ENCODE results near the gene KTN1.

KTN1 gene

GRCh38 chr14:55553791-55554190, 26.2 kb upstream of the KTN1 start:
- Histone ChIP-seq H3K4me2 (ENCODE audit: low read length) (no peak overlapping the region), H3F3A (ENCODE audit: control insufficient read depth, insufficient read depth) (no peaks in the 10 kb centered on the region), H3K9me3 (ENCODE audit: control insufficient read depth, insufficient read depth, low read length) (no peaks in the 10 kb centered on the region), H3K79me2 (ENCODE audit: control insufficient read depth, low read length) (no peaks in the 10 kb centered on the region), H3K27me3 (ENCODE audit: control insufficient read depth, low read length) (0 out of 2 replicates have a peak, but pooled peaks cover 3% of the 10 kb centered on the region), H3K4me1 (ENCODE audit: control insufficient read depth, low read length) (no peaks in the 10 kb centered on the region), H4K20me1 (ENCODE audit: control insufficient read depth, insufficient read depth, low read depth, low read length) (no peaks in the 10 kb centered on the region), H3K4me3 (ENCODE audit: low read length) (no peak overlapping the region), H3K36me3 (ENCODE audit: control insufficient read depth, low read length) (no peaks in the 10 kb centered on the region), H3K27ac (ENCODE audit: low read depth, low read length) (no peak overlapping the region), H3K9me2 (replicated peaks; ENCODE audit: control insufficient read depth, low read length) (no peaks in the 10 kb centered on the region)
- TF ChIP-seq, protein P1, sequence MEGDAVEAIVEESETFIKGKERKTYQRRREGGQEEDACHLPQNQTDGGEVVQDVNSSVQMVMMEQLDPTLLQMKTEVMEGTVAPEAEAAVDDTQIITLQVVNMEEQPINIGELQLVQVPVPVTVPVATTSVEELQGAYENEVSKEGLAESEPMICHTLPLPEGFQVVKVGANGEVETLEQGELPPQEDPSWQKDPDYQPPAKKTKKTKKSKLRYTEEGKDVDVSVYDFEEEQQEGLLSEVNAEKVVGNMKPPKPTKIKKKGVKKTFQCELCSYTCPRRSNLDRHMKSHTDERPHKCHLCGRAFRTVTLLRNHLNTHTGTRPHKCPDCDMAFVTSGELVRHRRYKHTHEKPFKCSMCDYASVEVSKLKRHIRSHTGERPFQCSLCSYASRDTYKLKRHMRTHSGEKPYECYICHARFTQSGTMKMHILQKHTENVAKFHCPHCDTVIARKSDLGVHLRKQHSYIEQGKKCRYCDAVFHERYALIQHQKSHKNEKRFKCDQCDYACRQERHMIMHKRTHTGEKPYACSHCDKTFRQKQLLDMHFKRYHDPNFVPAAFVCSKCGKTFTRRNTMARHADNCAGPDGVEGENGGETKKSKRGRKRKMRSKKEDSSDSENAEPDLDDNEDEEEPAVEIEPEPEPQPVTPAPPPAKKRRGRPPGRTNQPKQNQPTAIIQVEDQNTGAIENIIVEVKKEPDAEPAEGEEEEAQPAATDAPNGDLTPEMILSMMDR (IDR thresholded peaks at IDR 0.05; ENCODE audit: low read depth, low read length, poor library complexity, severe bottlenecking): no peak
- no peak for TF ChIP-seq EZH2phosphoT487 (IDR thresholded peaks at IDR 0.05; ENCODE audit: borderline replicate concordance, low read length)

DNA sequence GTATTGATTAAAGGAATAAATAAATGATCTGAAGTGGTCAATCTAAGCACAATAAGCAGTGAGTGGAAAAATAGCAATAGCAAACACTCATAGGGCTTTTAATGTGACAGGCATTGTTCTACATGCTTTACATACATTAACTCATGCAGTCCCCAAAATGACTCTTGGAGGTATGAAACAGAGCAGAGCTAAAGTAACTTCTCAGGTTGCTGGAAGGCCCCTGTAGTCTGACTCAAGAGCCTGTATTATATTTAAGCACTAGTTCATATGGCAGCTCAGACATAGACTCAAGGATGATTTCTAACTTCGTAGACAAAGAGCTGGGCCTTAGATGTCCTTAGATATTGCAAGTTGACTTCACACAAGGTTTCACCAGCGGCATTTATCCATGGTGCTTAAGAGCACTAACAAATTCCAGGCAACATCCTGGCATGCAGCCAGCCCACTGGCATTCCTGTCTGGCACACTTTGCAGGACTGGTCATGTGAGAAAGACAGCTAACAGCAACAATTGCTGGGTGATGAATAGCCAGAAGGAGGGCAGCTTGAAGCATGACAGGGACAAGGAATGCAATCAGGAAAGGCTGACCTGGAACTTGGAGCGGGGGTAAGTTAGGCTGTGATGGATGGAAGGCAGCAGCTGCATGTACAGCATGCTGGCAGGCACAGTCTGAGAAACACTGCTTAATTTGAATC, 22.9 kb upstream of the KTN1 start:
- no peak overlapping the region for H3K4me3 ChIP-seq (ENCODE audit: low read length)
- H3K27me3 ChIP-seq (ENCODE audit: control insufficient read depth, low read length): 0 out of 2 replicates have a peak, but pooled peaks cover 3% of the 10 kb centered on the region
- no peaks in the 10 kb centered on the region for H4K20me1 ChIP-seq (ENCODE audit: control insufficient read depth, insufficient read depth, low read depth, low read length)
- H3K27ac ChIP-seq (ENCODE audit: low read depth, low read length): no peak overlapping the region
- H3K4me1 ChIP-seq (ENCODE audit: control insufficient read depth, low read length): no peaks in the 10 kb centered on the region
- no peaks in the 10 kb centered on the region for H3K9me3 ChIP-seq (ENCODE audit: control insufficient read depth, insufficient read depth, low read length)
- TF ChIP-seq, protein P1 (IDR thresholded peaks at IDR 0.05; ENCODE audit: low read depth, low read length, poor library complexity, severe bottlenecking): no peak
- TF ChIP-seq EZH2phosphoT487 (IDR thresholded peaks at IDR 0.05; ENCODE audit: borderline replicate concordance, low read length): no peak
- H3K79me2 ChIP-seq (ENCODE audit: control insufficient read depth, low read length): no peaks in the 10 kb centered on the region
- no peaks in the 10 kb centered on the region for H3K36me3 ChIP-seq (ENCODE audit: control insufficient read depth, low read length)
- no peaks in the 10 kb centered on the region for H3F3A ChIP-seq (ENCODE audit: control insufficient read depth, insufficient read depth)
- no peak overlapping the region for H3K4me2 ChIP-seq (ENCODE audit: low read length)
- no peaks in the 10 kb centered on the region for H3K9me2 ChIP-seq (replicated peaks; ENCODE audit: control insufficient read depth, low read length)

GRCh38 chr14:55562135-55562534, 17.9 kb upstream of the KTN1 start:
- Histone ChIP-seq H3K27ac (ENCODE audit: low read depth, low read length) (no peak overlapping the region), H3F3A (ENCODE audit: control insufficient read depth, insufficient read depth) (no peaks in the 10 kb centered on the region), H3K4me3 (ENCODE audit: low read length) (no peak overlapping the region), H3K36me3 (ENCODE audit: control insufficient read depth, low read length) (no peaks in the 10 kb centered on the region), H3K9me3 (ENCODE audit: control insufficient read depth, insufficient read depth, low read length) (no peaks in the 10 kb centered on the region), H3K9me2 (replicated peaks; ENCODE audit: control insufficient read depth, low read length) (no peaks in the 10 kb centered on the region), H3K27me3 (ENCODE audit: control insufficient read depth, low read length) (no peaks in the 10 kb centered on the region), H3K4me1 (ENCODE audit: control insufficient read depth, low read length) (no peaks in the 10 kb centered on the region), H3K79me2 (ENCODE audit: control insufficient read depth, low read length) (no peaks in the 10 kb centered on the region), H3K4me2 (ENCODE audit: low read length) (no peak overlapping the region), H4K20me1 (ENCODE audit: control insufficient read depth, insufficient read depth, low read depth, low read length) (no peaks in the 10 kb centered on the region)
- TF ChIP-seq, protein P1 (IDR thresholded peaks at IDR 0.05; ENCODE audit: low read depth, low read length, poor library complexity, severe bottlenecking): no peak
- no peak for TF ChIP-seq EZH2phosphoT487 (IDR thresholded peaks at IDR 0.05; ENCODE audit: borderline replicate concordance, low read length)

All from DOHH2 (cell line).